ENCODE results near the gene RBM44.

DNA sequence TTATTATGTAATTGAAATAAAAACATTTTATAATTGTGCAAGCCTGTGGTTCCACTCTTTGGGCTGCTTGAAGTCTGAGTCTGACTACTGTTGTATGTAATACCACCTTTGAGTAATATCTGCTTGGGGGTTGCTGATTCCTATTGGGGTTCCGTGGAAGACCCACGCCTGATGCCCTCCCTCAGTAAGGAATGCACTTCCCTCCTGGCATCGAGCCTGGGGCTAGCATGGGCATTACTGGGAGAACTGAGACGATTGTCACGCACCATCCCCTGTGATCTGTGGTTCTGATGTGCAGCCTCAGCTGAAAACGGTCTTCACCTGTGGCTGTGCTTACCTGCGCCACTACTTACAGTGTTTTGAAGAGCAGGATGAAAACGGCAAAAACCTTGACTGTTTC is 32.7 kb upstream of the RBM44 start:
- TF ChIP-seq CTCF (IDR thresholded peaks at IDR 0.05): no peak
- no peak for TF ChIP-seq POLR2A (IDR thresholded peaks at IDR 0.05)

Measured in testis (tissue), 2 donors.